Measurements from ENCODE around the gene PMPCA. TPM values are rescaled to one million over a fixed set of nuclear protein-coding genes. Genes with fewer than 3 reads are reported as not detected.

Gene PMPCA
- polyA plus RNA-seq, 1 donor (not counting 4 experiments of a cell fraction or from before 2014, with no cell fraction given), result 85.9 TPM

GRCh38 chr9:136407911-136408310, 2.5 kb upstream of the PMPCA start:
- DNase-seq (ENCODE audit: low read depth, low spot score), result no peak
- dilution Hi-C loops (cut with MboI; ENCODE audit: extremely low pct_ligation_motif_present, low sequenced_read_pairs), result no loop called here
- peaks cover 6% of the 10 kb centered on the region for H4K20me1 ChIP-seq (ENCODE audit: control insufficient read depth, extremely low read depth, insufficient read depth, low read length)
- no peaks in the 10 kb centered on the region for H3K27me3 ChIP-seq (ENCODE audit: control insufficient read depth, extremely low read depth, insufficient read depth, low read length)
- H3K9ac ChIP-seq (ENCODE audit: control insufficient read depth, extremely low read depth, insufficient read depth, low read length), result no peak overlapping the region
- H3K27ac ChIP-seq (ENCODE audit: control insufficient read depth, insufficient read depth, low read length), result no peak overlapping the region
- H2AFZ ChIP-seq (ENCODE audit: control insufficient read depth, low read length), result no peak overlapping the region
- no peaks in the 10 kb centered on the region for H3K9me3 ChIP-seq (ENCODE audit: control insufficient read depth, low read depth, low read length)
- H3K79me2 ChIP-seq (ENCODE audit: control insufficient read depth, insufficient read depth, low read length), result peaks cover 41% of the 10 kb centered on the region
- H3K4me1 ChIP-seq (ENCODE audit: control insufficient read depth, extremely low read depth, insufficient read depth, low read length), result peaks cover 25% of the 10 kb centered on the region
- no peak for TF ChIP-seq CTCF (optimal IDR thresholded peaks at IDR 0.05 in 1 of 3, IDR thresholded peaks at IDR 0.05 in 1 of 3, conservative IDR thresholded peaks at IDR 0.05 in 1 of 3; ENCODE audit: extremely low read depth in 1 of 3, insufficient read depth in 2 of 3, low read length in 3 of 3)
- TF ChIP-seq EZH2 (IDR thresholded peaks at IDR 0.05; ENCODE audit: low read length), result no peak
- H3K36me3 ChIP-seq (ENCODE audit: control insufficient read depth in 2 of 2, extremely low read depth in 1 of 2, insufficient read depth in 2 of 2, low read length in 2 of 2), result peaks cover 21 to 26% of the 10 kb centered on the region in 2 experiments
- no peak overlapping the region for H3K4me2 ChIP-seq (ENCODE audit: control insufficient read depth, extremely low read depth, insufficient read depth, low read depth, low read length)
- H3K9me1 ChIP-seq (ENCODE audit: control insufficient read depth, extremely low read depth, insufficient read depth, low read length), result no peaks in the 10 kb centered on the region
- no peak overlapping the region for H3K4me3 ChIP-seq (ENCODE audit: control insufficient read depth in 2 of 3, extremely low read depth in 1 of 3, insufficient read depth in 2 of 3, low read depth in 1 of 3, low read length in 3 of 3)
- no peak for FAIRE-seq

- FAIRE-seq, result no peak
- dilution Hi-C loops (cut with MboI; ENCODE audit: extremely low pct_ligation_motif_present, low sequenced_read_pairs), result no loop called here
- Histone ChIP-seq H3K9me3 (ENCODE audit: control insufficient read depth, low read depth, low read length) (no peaks in the 10 kb centered on the region), H3K27ac (ENCODE audit: control insufficient read depth, insufficient read depth, low read length) (peak overlapping the region; percentile 67), H3K9me1 (ENCODE audit: control insufficient read depth, extremely low read depth, insufficient read depth, low read length) (no peaks in the 10 kb centered on the region), H2AFZ (ENCODE audit: control insufficient read depth, low read length) (peak overlapping the region; percentile 33), H3K79me2 (ENCODE audit: control insufficient read depth, insufficient read depth, low read length) (peaks cover 55% of the 10 kb centered on the region), H3K36me3 (ENCODE audit: control insufficient read depth in 2 of 2, extremely low read depth in 1 of 2, insufficient read depth in 2 of 2, low read length in 2 of 2) (peaks cover 34 to 36% of the 10 kb centered on the region in 2 experiments), H3K27me3 (ENCODE audit: control insufficient read depth, extremely low read depth, insufficient read depth, low read length) (no peaks in the 10 kb centered on the region), H3K4me2 (ENCODE audit: control insufficient read depth, extremely low read depth, insufficient read depth, low read depth, low read length) (peak overlapping the region; percentile 90), H3K4me3 (ENCODE audit: control insufficient read depth in 2 of 3, extremely low read depth in 1 of 3, insufficient read depth in 2 of 3, low read depth in 1 of 3, low read length in 3 of 3) (peak overlapping the region; percentile 84 to 96 (median 87)), H4K20me1 (ENCODE audit: control insufficient read depth, extremely low read depth, insufficient read depth, low read length) (peaks cover 11% of the 10 kb centered on the region), H3K4me1 (ENCODE audit: control insufficient read depth, extremely low read depth, insufficient read depth, low read length) (peaks cover 25% of the 10 kb centered on the region), H3K9ac (ENCODE audit: control insufficient read depth, extremely low read depth, insufficient read depth, low read length) (peak overlapping the region; percentile 97)
- TF ChIP-seq CTCF (optimal IDR thresholded peaks at IDR 0.05 in 1 of 3, IDR thresholded peaks at IDR 0.05 in 1 of 3, conservative IDR thresholded peaks at IDR 0.05 in 1 of 3; ENCODE audit: extremely low read depth in 1 of 3, insufficient read depth in 2 of 3, low read length in 3 of 3) (no peak), EZH2 (IDR thresholded peaks at IDR 0.05; ENCODE audit: low read length) (no peak)
- DNase-seq (ENCODE audit: low read depth, low spot score), result no peak
Measured at GRCh38 chr9:136409557-136410455, 652 bp upstream of the PMPCA start.

All from keratinocyte (primary cell).